LNCaP clone FGC (cell line): Measurements from ENCODE around the gene FRMPD4.
A peak's percentile ranks its signal among the peaks of the same experiment; 100 is the strongest.
"Not testable (repeated sequence)": the region's sequence is repeated elsewhere in the genome, so short reads cannot be mapped to it uniquely, and the experiment has no call there.

Experiments
- DNase-seq: peaks from one replicate; pipeline ENCODE4 v3.0.0-alpha.2; 2011; ENCODE audit warnings: low read depth
- H3K4me3 ChIP-seq: 2 replicates; pipeline ENCODE4 v1.5.1; 2011; ENCODE audit warnings: mild to moderate bottlenecking, low read depth, low read length, control low read depth
- TF ChIP-seq, protein P1 (sequence below): IDR thresholded peaks from 2 replicates; pipeline ENCODE4 v1.5.1; 2012; ENCODE audit warnings: mild to moderate bottlenecking; ENCODE audit not compliant: control insufficient read depth, insufficient read depth; ENCODE audit errors: extremely low read depth

The FRMPD4 gene

DNA sequence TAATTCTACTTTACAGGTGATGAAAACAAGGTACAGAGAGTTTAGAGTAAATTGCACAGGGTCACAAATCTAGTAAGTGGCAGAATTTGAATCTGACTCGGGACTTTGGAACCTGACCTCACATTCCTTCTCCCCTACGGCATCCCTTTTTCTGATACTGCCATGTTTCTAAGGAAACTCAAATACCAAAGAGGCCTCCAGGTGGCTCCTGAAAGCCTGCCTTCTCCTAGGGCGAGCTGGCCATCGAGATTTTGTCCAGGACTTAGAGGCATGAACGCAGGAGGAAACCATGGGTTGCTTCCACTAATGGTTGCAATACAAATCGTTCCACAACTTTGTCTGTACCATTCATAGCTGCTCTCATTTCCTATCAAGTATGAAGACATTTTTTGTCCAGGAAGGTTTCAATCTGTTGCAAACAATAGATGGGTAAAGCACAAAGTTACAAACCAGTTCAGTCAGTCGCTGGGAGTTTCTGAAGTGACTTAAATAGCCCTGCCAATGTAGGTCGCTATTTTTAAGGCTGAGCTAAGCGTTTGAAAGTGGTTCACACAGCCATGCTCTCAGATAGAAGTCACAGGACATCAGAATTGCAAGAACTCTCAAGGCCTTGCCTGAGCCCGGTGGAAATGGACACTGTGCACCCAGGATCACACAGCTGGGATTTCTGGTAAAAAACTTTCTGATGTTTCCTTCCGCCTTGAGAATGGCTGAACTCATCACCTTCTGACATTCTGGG, 356.3 kb downstream of the FRMPD4 start:
- DNase-seq: no peak
- H3K4me3 ChIP-seq: no peak overlapping the region
- TF ChIP-seq, protein P1, sequence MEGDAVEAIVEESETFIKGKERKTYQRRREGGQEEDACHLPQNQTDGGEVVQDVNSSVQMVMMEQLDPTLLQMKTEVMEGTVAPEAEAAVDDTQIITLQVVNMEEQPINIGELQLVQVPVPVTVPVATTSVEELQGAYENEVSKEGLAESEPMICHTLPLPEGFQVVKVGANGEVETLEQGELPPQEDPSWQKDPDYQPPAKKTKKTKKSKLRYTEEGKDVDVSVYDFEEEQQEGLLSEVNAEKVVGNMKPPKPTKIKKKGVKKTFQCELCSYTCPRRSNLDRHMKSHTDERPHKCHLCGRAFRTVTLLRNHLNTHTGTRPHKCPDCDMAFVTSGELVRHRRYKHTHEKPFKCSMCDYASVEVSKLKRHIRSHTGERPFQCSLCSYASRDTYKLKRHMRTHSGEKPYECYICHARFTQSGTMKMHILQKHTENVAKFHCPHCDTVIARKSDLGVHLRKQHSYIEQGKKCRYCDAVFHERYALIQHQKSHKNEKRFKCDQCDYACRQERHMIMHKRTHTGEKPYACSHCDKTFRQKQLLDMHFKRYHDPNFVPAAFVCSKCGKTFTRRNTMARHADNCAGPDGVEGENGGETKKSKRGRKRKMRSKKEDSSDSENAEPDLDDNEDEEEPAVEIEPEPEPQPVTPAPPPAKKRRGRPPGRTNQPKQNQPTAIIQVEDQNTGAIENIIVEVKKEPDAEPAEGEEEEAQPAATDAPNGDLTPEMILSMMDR: no peak

DNA sequence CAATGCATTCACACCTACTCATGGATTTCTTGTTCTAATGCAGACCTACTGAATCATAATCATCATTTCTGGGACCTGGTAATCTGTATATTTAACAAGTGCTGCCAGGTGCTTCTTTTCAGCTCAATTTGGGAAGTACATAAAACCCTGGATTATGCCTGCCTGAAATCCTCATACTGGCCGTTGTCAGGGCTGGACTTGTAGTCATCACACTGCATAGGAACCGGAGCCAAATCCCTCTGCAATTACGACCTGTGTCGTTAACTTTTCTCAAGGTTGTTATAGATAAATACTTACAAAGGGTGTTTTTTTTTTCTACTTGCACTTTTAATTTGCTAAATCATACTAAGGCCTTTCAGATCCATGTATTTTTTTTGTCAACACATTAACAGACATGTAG, 358.1 kb downstream of the FRMPD4 start:
- H3K4me3 ChIP-seq: no peak overlapping the region
- no peak for DNase-seq
- TF ChIP-seq, protein P1: no peak

DNA sequence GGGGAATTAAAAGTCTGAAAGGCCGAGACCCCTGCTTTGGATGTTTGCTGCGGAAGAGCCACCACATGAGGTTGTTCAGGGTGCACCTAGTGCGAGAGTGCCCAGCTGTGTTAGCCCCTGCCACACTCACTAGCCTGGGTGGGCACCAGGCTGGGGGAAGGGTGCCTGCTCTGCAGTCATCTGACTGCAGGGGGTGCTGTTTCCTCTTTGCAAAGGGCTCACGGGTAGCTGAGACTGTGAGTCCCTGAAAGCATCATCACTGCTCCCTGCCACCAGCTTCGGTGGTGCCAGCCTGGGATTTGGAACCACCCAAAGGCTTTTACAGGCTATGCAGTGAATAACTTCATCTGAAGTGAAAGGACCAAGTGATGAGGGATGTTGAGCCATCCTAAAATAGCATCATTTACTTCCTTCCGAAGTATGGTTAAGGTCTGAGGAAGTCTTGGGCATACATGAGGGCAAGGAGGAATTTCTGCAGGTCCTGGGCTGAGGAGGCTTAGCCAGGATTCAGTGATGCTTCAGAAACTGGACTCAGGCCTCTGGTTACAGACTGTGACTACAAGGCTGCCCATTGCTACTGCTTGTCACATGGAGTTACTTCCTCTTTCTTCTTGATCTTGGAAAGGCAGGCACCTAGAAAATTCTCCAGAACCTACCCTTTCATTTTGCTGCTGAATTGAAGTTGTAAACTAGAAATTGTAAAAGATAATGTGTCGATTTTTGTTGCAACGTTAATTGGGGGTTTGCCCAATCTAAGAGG, 359.7 kb downstream of the FRMPD4 start:
- DNase-seq: no peak
- TF ChIP-seq, protein P1: peak; percentile 51
- no peak overlapping the region for H3K4me3 ChIP-seq

DNA sequence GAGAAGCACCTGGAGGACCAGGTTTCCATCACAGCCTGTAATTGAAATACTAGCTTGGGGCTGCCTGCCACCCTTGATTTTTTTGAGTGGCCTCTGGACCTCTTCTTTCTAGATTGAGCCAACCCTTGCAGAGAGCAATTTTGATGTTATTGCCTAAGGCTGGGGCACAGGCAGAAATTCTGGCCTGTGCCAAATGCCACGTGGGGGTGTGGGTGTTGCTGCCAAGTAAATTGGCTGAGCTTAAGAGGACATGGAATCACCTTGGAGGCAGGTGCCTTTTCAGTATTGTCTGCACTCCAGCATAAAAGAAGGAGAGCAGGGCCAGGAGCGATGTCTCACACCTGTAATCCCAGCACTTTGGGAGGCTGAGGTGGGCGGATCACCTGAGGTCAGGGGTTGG, 366.9 kb downstream of the FRMPD4 start:
- DNase-seq: no peak
- TF ChIP-seq, protein P1: no peak
- no peak overlapping the region for H3K4me3 ChIP-seq

DNA sequence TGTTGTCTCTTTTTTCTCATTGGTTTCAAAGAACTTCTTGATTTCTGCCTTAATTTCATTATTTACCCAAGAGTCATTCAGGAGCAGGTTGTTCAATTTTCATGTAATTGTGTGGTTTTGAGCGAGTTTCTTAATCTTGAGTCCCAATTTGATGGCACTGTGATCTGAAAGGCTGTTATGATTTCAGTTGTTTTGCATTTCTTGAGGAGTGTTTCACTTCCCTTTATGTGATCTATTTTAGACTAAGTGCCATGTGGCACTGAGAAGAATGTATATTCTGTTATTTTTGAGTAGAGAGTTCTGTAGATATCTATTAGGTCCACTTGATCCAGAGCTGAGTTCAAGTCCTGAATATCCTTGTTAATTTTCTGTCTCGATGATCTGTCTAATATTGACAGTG, 377.1 kb downstream of the FRMPD4 start:
- DNase-seq, H3K4me3 ChIP-seq: not testable (repeated sequence)

DNA sequence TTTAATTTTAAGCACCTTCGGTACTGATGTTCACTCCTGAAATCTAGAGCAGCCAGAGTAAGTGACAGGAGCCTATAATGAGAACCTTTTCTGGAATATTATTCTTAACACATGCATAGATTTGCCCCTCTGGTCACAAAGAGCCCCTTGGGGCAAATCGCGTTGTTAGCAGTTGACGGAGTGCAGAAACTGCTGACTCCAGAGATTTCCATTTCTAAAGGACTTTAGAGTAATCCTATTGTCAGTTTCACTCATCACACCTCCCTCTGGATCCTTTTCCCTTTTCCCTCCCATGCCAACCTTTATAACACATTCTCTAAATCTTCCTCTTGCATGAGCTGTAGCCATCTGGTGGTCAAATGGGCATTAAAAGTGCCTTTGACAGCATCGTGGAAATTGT, 388.0 kb downstream of the FRMPD4 start:
- no peak for DNase-seq
- TF ChIP-seq, protein P1: no peak
- no peak overlapping the region for H3K4me3 ChIP-seq

DNA sequence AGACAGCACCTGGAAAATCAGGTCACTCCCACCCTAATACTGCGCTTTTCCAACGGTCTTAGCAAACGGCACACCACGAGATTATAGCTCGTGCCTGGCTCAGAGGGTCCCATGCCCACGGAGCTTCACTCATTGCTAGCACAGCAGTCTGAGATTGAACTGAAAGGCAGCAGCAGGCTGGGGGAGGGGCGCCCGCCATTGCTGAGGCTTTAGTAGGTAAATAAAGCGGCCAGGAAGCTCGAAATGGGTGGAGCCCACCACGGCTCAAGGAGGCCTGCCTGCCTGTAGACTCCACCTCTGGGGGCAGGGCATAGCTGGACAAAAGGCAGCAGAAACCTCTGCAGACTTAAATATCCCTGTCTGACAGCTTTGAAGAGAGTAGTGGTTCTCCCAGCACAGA, 399.8 kb downstream of the FRMPD4 start:
- DNase-seq, H3K4me3 ChIP-seq: not testable (repeated sequence)

DNA sequence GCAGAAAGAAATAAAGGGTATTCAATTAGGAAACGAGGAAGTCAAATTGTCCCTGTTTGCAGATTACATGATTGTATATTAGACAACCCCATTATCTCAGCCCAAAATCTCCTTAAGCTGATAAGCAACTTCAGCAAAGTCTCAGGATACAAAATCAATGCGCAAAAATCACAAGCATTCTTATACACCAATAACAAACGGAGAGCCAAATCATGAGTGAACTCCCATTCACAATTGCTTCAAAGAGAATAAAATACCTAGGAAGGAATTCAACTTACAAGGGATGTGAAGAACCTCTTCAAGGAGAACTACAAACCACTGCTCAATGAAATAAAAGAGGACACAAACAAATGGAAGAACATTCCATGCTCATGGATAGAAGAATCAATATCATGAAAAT, 404.0 kb downstream of the FRMPD4 start:
- not testable (repeated sequence) for DNase-seq, H3K4me3 ChIP-seq
